A172 (cell line): ENCODE data around the gene CPOX. TPM values are rescaled to one million over a fixed set of nuclear protein-coding genes. Genes with fewer than 3 reads are reported as not detected.
"Not testable (repeated sequence)": the region's sequence is repeated elsewhere in the genome, so short reads cannot be mapped to it uniquely, and the experiment has no call there.

Experiments
- DNase-seq: peaks from one replicate; pipeline ENCODE4 v3.0.0-alpha.2; 2015; ENCODE audit warnings: low spot score
- total RNA-seq: library from RNA; depleted of rRNA; stranded (reverse); fragments of >200 nt; shearing (Covaris generic); gene quantifications from 2 replicates; pipeline ENCODE4 v1.2.3, GENCODE V29; 2014

Gene CPOX
- total RNA-seq, 1 experiment from 2014 or later = 37.1 TPM

- DNase-seq = peak; percentile 88
Observed at GRCh38 chr3:98563661-98564281, 29.6 kb downstream of the CPOX start.

DNA sequence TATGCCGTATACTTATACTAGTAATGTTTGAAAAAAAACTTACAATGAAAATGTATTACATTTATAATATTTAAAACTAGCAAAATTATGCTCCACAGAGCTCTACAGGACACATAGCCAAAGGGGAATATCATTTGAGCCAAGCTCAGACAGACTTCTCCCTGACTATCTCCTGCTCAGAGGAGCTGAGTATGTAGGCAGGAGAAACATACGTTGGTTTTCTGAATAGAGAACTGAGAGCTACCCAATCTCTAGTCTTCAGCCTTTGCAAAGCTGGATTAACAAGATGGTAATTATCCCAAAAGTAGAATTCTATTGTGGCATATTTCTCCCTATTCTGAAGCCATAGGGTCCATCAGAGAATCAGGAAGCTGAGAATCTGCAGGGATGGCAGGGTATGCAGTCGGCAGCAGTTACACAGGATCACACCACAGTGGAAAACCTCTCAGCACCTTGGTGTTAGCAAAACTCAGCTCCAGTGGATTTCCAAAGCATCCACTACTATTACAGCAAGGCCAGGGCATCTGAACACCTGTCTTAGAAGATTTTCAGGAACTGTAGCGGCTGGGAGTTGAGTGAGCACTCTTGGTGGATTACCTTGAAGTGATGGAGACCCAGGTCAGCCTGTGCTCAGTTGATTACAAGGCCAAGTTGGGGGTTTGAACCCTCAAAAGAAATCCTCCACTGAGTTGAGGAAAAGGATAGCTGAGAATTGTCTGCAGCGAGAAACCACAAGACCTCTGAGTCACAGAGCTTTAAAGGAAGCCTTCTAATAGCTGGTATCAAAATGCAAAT, 31.5 kb downstream of the CPOX start:
- DNase-seq = peak; percentile 47

GRCh38 chr3:98560911-98561310, 32.5 kb downstream of the CPOX start:
- no peak for DNase-seq

- not testable (repeated sequence) for DNase-seq
Observed at GRCh38 chr3:98559769-98560168, 33.6 kb downstream of the CPOX start.

DNA sequence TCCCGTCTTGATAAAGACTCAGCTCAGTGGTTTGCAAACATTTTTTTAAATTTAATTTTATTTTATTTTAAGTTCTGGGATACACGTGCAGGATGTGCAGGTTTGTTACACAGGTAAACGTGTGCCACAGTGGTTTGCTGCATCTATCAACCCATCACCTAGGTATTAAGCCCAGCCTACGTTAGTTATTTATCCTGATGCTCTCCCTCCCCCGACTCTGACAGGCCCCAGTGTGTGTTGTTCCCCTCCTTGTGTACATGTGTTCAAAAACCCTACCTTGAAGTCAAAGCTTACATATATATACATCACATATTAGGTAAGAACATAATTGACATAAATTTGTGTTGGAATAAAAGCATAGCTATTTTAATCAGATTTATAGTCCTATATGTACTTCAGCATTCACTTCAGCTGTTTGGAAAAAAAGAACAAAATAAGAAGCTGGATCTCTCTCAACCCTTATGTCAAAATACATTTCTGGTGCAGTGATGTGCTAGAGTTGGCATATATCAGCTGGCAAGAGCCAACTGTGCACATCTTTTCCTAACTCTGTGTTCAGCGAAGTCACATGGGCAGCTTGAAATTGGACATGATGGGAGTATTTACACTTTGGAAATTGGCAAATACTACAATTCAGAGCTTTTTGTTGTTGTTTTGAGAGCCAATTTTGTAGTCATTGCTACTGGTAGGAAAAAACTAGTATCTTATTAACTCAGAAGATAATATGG, 35.1 kb downstream of the CPOX start:
- no peak for DNase-seq

DNA sequence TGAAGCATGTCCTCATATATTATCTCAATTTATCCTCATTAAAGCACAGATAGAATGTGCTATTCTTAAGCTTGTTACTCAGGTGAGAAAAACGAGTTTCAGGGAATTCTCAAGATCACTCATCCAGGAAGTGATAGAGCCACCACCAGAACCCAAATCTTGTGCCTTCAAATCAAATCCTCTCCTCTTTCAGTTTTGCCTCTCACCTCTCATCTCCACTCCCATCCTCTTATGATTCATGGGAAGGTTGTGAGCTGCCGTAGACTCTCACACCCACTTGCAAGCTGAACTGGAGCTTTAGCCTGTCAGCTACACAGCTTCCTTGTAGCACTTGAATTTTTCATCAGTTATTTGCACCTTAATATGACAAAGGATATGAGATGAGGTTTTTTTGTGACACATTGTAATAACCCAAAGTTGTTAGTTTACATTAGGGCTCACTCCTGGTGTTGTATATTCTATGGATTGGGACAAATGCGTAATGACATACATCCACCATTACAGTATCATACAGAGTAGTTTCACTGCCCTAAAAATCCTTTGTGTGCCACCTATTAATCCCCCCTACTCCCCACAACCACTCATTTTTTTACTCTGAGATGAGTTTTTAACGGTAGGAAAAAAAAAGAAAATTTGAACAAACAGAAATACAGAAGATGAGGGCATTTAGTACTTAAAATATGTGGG, 35.9 kb downstream of the CPOX start:
- no peak for DNase-seq

- no peak for DNase-seq
Observed at GRCh38 chr3:98556164-98557130, 37.0 kb downstream of the CPOX start.

DNA sequence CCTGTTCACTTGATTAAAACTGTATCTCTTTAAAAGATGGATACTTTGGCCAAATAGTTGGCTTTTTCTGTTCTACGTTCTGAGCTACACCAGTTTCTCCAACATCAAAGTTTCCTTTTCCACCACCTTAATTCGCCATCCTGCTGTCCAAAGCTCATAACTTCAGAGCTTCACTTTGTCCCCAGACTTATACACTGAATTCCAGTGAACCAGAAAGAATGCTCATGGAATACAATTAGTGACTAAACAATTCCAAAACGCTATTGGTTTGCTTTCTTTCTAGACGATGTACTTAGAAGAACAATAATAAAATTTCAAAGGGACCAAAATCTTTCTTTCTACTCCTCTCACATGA, 38.4 kb downstream of the CPOX start:
- DNase-seq = no peak

GRCh38 chr3:98554580-98554979, 38.8 kb downstream of the CPOX start:
- no peak for DNase-seq

DNA sequence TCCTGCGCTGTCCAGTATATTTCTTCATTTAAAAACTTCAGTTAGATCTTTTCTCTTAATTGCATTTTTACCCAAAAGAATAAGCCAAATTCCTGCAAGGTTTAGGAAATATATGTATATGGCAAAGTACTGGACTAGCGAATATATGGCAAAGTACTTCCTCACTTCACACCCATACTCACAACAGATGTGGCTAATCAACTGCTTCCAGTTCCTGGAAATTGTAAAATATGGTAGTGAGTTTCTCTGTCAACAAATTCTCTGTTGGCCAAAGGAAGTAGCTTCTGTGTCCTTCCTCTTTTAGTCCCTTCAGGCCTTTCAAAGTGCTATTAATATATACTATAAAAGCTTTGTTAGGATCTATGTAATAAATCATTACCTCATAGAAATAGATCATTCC, 39.7 kb downstream of the CPOX start:
- DNase-seq = no peak

DNA sequence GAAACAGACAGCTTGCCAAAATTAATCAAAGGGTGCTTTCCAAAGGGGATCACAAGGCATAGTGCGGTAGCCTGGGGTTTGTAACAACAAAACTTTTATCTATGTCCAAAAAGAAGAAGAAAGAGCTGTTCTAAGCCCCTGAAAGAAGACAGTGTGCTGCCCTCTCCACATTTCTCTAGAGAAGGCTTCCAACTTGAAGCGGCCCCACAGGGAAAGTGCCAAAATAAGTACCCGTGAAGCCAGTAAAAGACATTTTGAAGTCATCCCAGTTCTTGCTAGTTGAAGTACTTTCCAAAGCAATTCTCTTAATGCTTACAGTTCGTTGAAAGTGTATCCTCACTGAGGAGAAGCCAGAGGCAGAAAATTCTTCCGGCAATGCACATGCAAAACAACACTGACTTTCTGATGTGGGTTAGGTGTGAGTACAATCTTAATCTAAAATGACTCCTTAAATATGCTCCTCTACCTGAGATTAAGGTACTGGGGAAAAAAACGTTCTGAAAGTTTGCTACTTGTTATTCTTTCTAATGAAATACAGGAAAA, 40.3 kb downstream of the CPOX start:
- no peak for DNase-seq

GRCh38 chr3:98552232-98553020, 41.0 kb downstream of the CPOX start:
- DNase-seq = no peak

DNA sequence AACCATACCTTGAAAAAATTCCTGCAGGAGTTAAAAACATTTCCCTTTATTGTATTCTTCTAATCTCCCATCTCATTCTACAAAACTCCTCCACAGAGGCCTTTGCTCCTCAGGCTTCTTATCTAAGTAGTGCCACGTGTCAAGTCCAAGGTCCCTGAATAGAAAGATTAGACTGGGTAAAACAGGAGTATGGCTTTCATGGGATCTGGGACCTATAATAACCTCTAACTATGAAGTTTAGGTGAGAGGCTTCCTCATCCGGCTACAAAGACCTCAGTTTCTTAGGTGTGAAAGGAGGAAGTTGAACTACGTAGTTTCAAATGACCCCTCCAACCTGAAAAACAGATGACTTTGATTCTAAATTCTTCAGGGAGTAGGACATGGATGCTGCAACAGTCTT, 41.7 kb downstream of the CPOX start:
- DNase-seq = no peak

GRCh38 chr3:98551236-98551635, 42.2 kb downstream of the CPOX start:
- DNase-seq = no peak

DNA sequence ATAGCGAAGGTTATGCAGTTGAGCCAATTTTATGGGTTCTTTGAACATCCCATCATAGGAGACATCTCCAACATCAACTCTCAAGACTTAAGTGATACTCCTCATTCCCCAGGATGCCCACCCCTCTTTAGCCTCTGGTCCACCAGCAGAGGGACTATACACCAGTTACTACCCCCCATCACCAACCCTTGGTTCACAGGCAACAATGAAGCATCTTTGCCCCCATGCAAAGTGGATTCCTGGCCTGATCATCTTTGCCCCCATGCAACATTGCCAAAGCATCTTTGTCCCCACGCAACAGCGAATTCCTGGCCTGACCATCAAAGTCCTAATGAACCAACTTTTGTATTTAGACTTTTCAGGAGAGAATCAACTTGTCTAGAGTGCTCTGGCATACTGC, 42.6 kb downstream of the CPOX start:
- DNase-seq = no peak

DNA sequence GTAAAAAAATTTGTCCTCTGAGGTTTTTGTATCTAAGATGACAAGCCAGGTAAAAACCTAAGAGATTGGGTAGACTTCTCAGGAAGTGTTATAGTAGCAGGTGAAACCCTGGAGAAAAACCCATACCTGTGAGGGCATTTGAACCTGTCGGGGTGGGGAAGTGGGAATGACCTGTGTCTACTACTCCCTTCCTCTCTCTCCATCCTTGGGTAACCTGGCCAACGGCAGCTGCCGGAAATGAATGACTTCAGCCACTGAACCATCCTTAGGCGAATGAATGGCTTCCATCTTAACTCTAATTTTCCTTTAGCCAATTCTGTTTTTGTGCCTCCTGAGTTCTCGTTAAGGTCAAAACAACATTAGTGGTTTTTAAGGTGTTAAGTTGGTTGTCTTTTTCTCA, 44.9 kb downstream of the CPOX start:
- DNase-seq = no peak

DNA sequence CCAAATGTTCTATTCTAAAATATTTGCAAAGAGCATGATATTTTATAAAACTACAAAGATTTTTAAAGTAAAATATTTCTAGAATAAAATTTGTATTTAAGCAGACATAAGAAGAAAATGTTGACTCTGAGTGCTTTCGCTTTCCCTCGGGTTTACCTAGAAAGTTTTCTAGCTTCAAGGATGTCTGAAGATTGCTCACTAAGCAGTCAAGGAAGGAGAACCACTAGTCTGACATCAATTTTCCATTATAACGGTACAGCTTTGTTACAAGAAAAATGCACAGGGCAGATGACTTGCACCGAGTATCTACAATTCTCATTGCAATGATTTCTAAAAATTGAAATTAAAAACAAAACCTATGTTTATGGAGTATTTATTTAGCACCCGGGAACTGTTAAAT, 47.5 kb downstream of the CPOX start:
- no peak for DNase-seq

DNA sequence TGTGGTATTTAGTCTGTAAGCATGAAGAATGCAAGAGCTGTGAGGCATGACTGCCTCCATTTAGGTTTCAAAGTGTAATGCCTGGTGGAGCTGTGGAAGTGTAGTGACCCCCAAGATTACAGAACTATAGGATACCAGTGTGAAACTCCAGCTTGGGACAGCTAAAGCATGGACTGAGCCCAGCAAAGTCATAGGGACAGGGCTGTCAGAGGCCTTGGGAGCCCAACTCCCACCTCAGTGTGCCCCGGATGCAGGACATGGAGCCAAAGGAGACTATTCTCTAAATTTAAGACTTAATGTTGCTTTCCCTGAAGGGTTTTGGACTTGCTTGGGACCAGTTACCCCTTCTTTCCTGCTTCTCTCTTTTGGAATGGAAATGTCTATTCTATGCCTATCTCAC, 50.8 kb downstream of the CPOX start:
- no peak for DNase-seq

- DNase-seq = no peak
Observed at GRCh38 chr3:98541695-98542094, 51.7 kb downstream of the CPOX start.

GRCh38 chr3:98540346-98540745, 53.1 kb downstream of the CPOX start:
- no peak for DNase-seq
